A673 (cell line): Measurements from ENCODE around the gene HOXA3. TPM values are rescaled to one million over a fixed set of nuclear protein-coding genes. Genes with fewer than 3 reads are reported as not detected.

Experiments
- BruUV-seq: library from RNA; stranded (reverse); fragments of 400-500 nt; replicated peaks from 2 replicates; lab custom pipeline; 2021; lab: Mats Ljungman, UMichigan
- CTCF ChIA-PET: fragments of 300-600 bp; sonication (Branson Sonifier 250); formaldehyde crosslinking; loops from one replicate; lab custom pipeline; 2022; ENCODE audit warnings: antibody characterized with exemption; lab: Charles Lee
- POLR2A ChIA-PET: fragments of 300-600 bp; sonication (Branson Sonifier 250); formaldehyde crosslinking; loops from one replicate; lab custom pipeline; 2022; ENCODE audit warnings: antibody characterized with exemption; ENCODE audit not compliant: low non-redundant PET; lab: Charles Lee
- DNase-seq: peaks from one replicate; pipeline ENCODE4 v3.0.0-alpha.2; 2015; ENCODE audit warnings: low spot score
- H3K27ac ChIP-seq: fragments of 200-600 bp; sonication (generic); 2 replicates; pipeline ENCODE4 v1.5.1; 2016; ENCODE audit warnings: mixed run types, low read depth, mild to moderate bottlenecking, mixed read lengths, antibody characterized with exemption, low read length; ENCODE audit not compliant: poor library complexity, severe bottlenecking
- H3K27me3 ChIP-seq: fragments of 200-600 bp; sonication (generic); replicated peaks from 2 replicates; pipeline ENCODE4 v1.6.1; 2017; ENCODE audit warnings: mixed run types, low read depth, mild to moderate bottlenecking, mixed read lengths, antibody characterized with exemption, low read length; ENCODE audit not compliant: insufficient read depth, poor library complexity
- H3K36me3 ChIP-seq: fragments of 200-600 bp; sonication (generic); 2 replicates; pipeline ENCODE4 v1.6.1; 2016; ENCODE audit warnings: mixed run types, mild to moderate bottlenecking, mixed read lengths, antibody characterized with exemption, low read length; ENCODE audit not compliant: insufficient read depth, poor library complexity, severe bottlenecking
- H3K4me1 ChIP-seq: fragments of 200-600 bp; sonication (generic); 2 replicates; pipeline ENCODE4 v1.6.1; 2017; ENCODE audit warnings: mixed run types, mild to moderate bottlenecking, mixed read lengths, antibody characterized with exemption, low read length; ENCODE audit not compliant: insufficient read depth, poor library complexity, severe bottlenecking
- H3K4me3 ChIP-seq: fragments of 200-600 bp; sonication (generic); 2 replicates; pipeline ENCODE4 v1.5.1; 2016; ENCODE audit warnings: low read depth, mixed run types, mild to moderate bottlenecking, mixed read lengths, low read length; ENCODE audit not compliant: poor library complexity, severe bottlenecking
- H3K9me3 ChIP-seq: fragments of 200-600 bp; sonication (generic); 2 replicates; pipeline ENCODE4 v1.6.1; 2016; ENCODE audit warnings: mixed run types, low read depth, mild to moderate bottlenecking, mixed read lengths, antibody characterized with exemption, low read length; ENCODE audit not compliant: poor library complexity, severe bottlenecking
- CTCF ChIP-seq: fragments of 300-800, 200-600 bp; sonication (generic); conservative IDR thresholded peaks from 2 replicates; pipeline ENCODE4 v1.5.1; 2017; ENCODE audit warnings: low read depth, mild to moderate bottlenecking, antibody characterized with exemption, low read length, moderate library complexity, mixed read lengths
- EZH2 ChIP-seq: fragments of 200-600 bp; sonication (generic); IDR thresholded peaks from 2 replicates; pipeline ENCODE4 v1.6.1; 2017; ENCODE audit warnings: borderline replicate concordance, low read depth, mild to moderate bottlenecking, mixed read lengths, antibody characterized with exemption, low read length; ENCODE audit not compliant: poor library complexity, severe bottlenecking
- intact Hi-C: fragments of 100-400 bp; cut with micrococcal nuclease; formaldehyde crosslinking; loops from one replicate; pipeline ENCODE4 v1.10.0; 2022; ENCODE audit not compliant: unreplicated experiment
- total RNA-seq: library from RNA; stranded (reverse); gene quantifications from 2 replicates; pipeline ENCODE4 v1.2.3, GENCODE V29; 2021

The HOXA3 gene
- total RNA-seq, 1 experiment from 2014 or later: not detected

GRCh38 chr7:27143023-27143949 lies 9.1 kb downstream of the HOXA3 start, which contains the start of gene HOXA5:
HOXA5 (minus strand) TSS chr7:27143681; CDS start chr7:27143607, 74 bp downstream.
- peak; percentile 44 for DNase-seq
- intact Hi-C loops: loop anchor here (5.0 kb wide), 1 partner anchor 1271 kb away; no protein-coding TSS in a partner anchor
- H3K4me1 ChIP-seq: peaks cover 16% of the 10 kb centered on the region
- TF ChIP-seq CTCF (peak; percentile 72), EZH2 (peak; percentile 72)
- no peaks in the 10 kb centered on the region for H3K36me3 ChIP-seq
- no peak within 1 kb of the TSS for H3K27ac ChIP-seq
- no TSS peak for BruUV-seq
- H3K9me3 ChIP-seq: no peaks in the 10 kb centered on the region
- ChIA-PET CTCF (interaction anchor here (1.6 kb wide), 1 partner anchor 18 kb away, joined by 5 read pairs; no protein-coding TSS in a partner anchor), POLR2A (no interaction called here)
- peaks cover 100% of the 10 kb centered on the region for H3K27me3 ChIP-seq
- peak within 1 kb of the TSS; percentile 30 for H3K4me3 ChIP-seq

GRCh38 chr7:27142580-27143022 lies 9.8 kb downstream of the HOXA3 start:
- H3K4me1 ChIP-seq: peaks cover 13% of the 10 kb centered on the region
- no peak overlapping the region for H3K4me3 ChIP-seq
- ChIA-PET CTCF (no interaction called here), POLR2A (no interaction called here)
- H3K27me3 ChIP-seq: peaks cover 100% of the 10 kb centered on the region
- intact Hi-C loops: loop anchor here (5.0 kb wide), 1 partner anchor 1270 kb away; no protein-coding TSS in a partner anchor
- no TSS peak for BruUV-seq
- H3K9me3 ChIP-seq: no peaks in the 10 kb centered on the region
- no peak for DNase-seq
- H3K27ac ChIP-seq: no peak overlapping the region
- TF ChIP-seq EZH2 (peak; percentile 84), CTCF (no peak)
- H3K36me3 ChIP-seq: no peaks in the 10 kb centered on the region

- POLR2A ChIA-PET: no interaction called here
- no peaks in the 10 kb centered on the region for H3K36me3 ChIP-seq
- no peak overlapping the region for H3K4me3 ChIP-seq
- H3K27ac ChIP-seq: no peak overlapping the region
- H3K4me1 ChIP-seq: peaks cover 13% of the 10 kb centered on the region
- H3K27me3 ChIP-seq: peaks cover 100% of the 10 kb centered on the region
- no TSS peak for BruUV-seq
- CTCF ChIA-PET: no interaction called here
- no peak for DNase-seq
- H3K9me3 ChIP-seq: no peaks in the 10 kb centered on the region
- TF ChIP-seq EZH2: no peak
- TF ChIP-seq CTCF: no peak
- intact Hi-C loops: loop anchor here (5.0 kb wide), 1 partner anchor 1270 kb away; no protein-coding TSS in a partner anchor
Measured at GRCh38 chr7:27141923-27142579, 10.3 kb downstream of the HOXA3 start.
